ENCODE results near the gene ENHO. TPM values are rescaled to one million over a fixed set of nuclear protein-coding genes. Genes with fewer than 3 reads are reported as not detected.

Gene ENHO
- total and polyA plus RNA-seq, 3 donors from 2014 or later = 24.7 to 31.2 (median 25.7) TPM

DNA sequence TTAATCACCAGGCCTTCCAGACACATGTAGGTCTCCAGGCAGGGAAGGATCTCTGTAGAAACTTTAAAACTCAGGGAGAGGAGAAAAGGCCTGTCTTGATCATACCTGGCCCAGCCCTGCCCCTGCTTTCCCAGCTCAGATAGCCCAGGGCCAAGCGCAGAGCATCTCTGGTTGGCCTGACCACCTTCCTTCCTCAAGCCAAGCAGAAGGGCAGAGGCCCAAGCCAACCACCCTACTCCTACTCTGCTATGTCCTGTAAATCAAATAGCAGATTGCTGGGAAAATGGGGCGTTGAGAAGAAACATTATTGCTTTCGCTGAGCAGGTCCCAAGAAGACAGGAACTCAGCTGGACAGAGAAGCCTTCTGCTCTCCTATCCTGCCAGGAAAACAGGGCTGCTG is 14.3 kb downstream of the ENHO start:
- intact Hi-C loops (cut with DNase I; ENCODE audit: low total_unique reads) = loop anchor here (10.0 kb wide), 1 partner anchor 104 kb away; no protein-coding TSS in a partner anchor
- 89 to 98% methylated on average over 3 of the region's 3 CpGs for WGBS, 2 donors
- Histone ChIP-seq H3K27ac (no peak overlapping the region), H3K4me1 (peaks cover 14% of the 10 kb centered on the region), H3K9me3 (no peaks in the 10 kb centered on the region), H3K4me3 (no peak overlapping the region), H3K36me3 (ENCODE audit: low read depth, missing control alignments) (no peaks in the 10 kb centered on the region), H3K27me3 (no peaks in the 10 kb centered on the region)
- no peak for TF ChIP-seq POLR2A (IDR thresholded peaks at IDR 0.05)
- TF ChIP-seq, protein P1, sequence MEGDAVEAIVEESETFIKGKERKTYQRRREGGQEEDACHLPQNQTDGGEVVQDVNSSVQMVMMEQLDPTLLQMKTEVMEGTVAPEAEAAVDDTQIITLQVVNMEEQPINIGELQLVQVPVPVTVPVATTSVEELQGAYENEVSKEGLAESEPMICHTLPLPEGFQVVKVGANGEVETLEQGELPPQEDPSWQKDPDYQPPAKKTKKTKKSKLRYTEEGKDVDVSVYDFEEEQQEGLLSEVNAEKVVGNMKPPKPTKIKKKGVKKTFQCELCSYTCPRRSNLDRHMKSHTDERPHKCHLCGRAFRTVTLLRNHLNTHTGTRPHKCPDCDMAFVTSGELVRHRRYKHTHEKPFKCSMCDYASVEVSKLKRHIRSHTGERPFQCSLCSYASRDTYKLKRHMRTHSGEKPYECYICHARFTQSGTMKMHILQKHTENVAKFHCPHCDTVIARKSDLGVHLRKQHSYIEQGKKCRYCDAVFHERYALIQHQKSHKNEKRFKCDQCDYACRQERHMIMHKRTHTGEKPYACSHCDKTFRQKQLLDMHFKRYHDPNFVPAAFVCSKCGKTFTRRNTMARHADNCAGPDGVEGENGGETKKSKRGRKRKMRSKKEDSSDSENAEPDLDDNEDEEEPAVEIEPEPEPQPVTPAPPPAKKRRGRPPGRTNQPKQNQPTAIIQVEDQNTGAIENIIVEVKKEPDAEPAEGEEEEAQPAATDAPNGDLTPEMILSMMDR (IDR thresholded peaks at IDR 0.05) = no peak
- no peak for DNase-seq

GRCh38 chr9:34507966-34508365 is 14.8 kb downstream of the ENHO start:
- intact Hi-C loops (cut with DNase I; ENCODE audit: low total_unique reads) = loop anchor here (10.0 kb wide), 1 partner anchor 103 kb away; no protein-coding TSS in a partner anchor

GRCh38 chr9:34507556-34507955 is 15.2 kb downstream of the ENHO start:
- no peaks in the 10 kb centered on the region for H3K36me3 ChIP-seq (ENCODE audit: low read depth, missing control alignments)
- 90 to 94% methylated on average over 5 of the region's 5 CpGs for WGBS, 2 donors
- intact Hi-C loops (cut with DNase I; ENCODE audit: low total_unique reads) = loop anchor here (10.0 kb wide), 1 partner anchor 103 kb away; no protein-coding TSS in a partner anchor
- TF ChIP-seq, protein P1 (IDR thresholded peaks at IDR 0.05) = no peak
- no peak for TF ChIP-seq POLR2A (IDR thresholded peaks at IDR 0.05)
- H3K4me3 ChIP-seq = no peak overlapping the region
- no peaks in the 10 kb centered on the region for H3K9me3 ChIP-seq
- no peaks in the 10 kb centered on the region for H3K27me3 ChIP-seq
- peaks cover 12% of the 10 kb centered on the region for H3K4me1 ChIP-seq
- no peak overlapping the region for H3K27ac ChIP-seq
- DNase-seq = no peak

More at GRCh38 chr9:34507966-34508365, 14.8 kb downstream of the ENHO start:
- H3K36me3 ChIP-seq (ENCODE audit: low read depth, missing control alignments) = no peaks in the 10 kb centered on the region
- DNase-seq = no peak
- no peak overlapping the region for H3K4me3 ChIP-seq
- H3K27ac ChIP-seq = no peak overlapping the region
- TF ChIP-seq, protein P1 (IDR thresholded peaks at IDR 0.05) = no peak
- no peak for TF ChIP-seq POLR2A (IDR thresholded peaks at IDR 0.05)
- H3K9me3 ChIP-seq = no peaks in the 10 kb centered on the region
- H3K27me3 ChIP-seq = no peaks in the 10 kb centered on the region
- peaks cover 12% of the 10 kb centered on the region for H3K4me1 ChIP-seq

DNA sequence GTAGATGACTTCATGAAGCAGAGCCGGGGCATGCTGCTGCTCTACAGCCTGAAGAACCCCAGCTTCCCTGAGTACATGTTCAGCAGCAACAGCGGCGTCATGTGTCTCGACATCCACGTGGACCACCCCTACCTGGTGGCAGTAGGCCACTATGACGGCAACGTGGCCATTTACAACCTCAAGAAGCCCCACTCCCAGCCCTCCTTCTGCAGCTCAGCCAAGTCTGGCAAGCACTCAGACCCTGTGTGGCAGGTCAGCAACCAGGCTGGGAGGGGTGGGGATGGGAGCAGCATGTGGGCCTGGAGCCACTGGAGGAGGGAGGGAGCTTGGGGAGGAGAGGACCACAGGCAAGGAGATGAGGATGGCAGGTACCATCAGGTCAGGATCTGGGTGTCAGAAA is 16.2 kb downstream of the ENHO start:
- Histone ChIP-seq H3K4me3 (no peak overlapping the region), H3K27ac (no peak overlapping the region), H3K9me3 (no peaks in the 10 kb centered on the region), H3K27me3 (no peaks in the 10 kb centered on the region), H3K36me3 (ENCODE audit: low read depth, missing control alignments) (no peaks in the 10 kb centered on the region), H3K4me1 (peaks cover 16% of the 10 kb centered on the region)
- WGBS, 2 donors = 95 to 100% methylated on average over 3 to 7 of the region's 7 CpGs
- no peak for TF ChIP-seq POLR2A (IDR thresholded peaks at IDR 0.05)
- TF ChIP-seq, protein P1 (IDR thresholded peaks at IDR 0.05) = no peak
- intact Hi-C loops (cut with DNase I; ENCODE audit: low total_unique reads) = loop anchor here (10.0 kb wide), 1 partner anchor 102 kb away; no protein-coding TSS in a partner anchor
- no peak for DNase-seq

Measured in testis (tissue), 3 donors.